Astrocyte (in vitro differentiated cells and primary cell): Measurements from ENCODE around the gene IDUA. TPM values are rescaled to one million over a fixed set of nuclear protein-coding genes. Genes with fewer than 3 reads are reported as not detected.

Experiments used
- DNase-seq: peaks from one replicate; pipeline ENCODE4 v3.0.0-alpha.2; 2010; ENCODE audit warnings: low read depth
- FAIRE-seq: peaks from 2 replicates; lab custom pipeline; 2011; peaks lifted over from hg19 to GRCh38; lab: Jason Lieb, UNC
- H2AFZ ChIP-seq: 2 replicates; pipeline ENCODE4 v1.6.0; 2012; ENCODE audit warnings: low read depth, low read length, inconsistent platforms
- H3K27ac ChIP-seq: 2 replicates; pipeline ENCODE4 v1.5.1; 2011; ENCODE audit warnings: low read depth, low read length, inconsistent platforms
- H3K27me3 ChIP-seq: 2 replicates; pipeline ENCODE4 v1.6.0; 2011; ENCODE audit warnings: low read length, inconsistent platforms; ENCODE audit not compliant: insufficient read depth
- H3K36me3 ChIP-seq: 2 replicates; pipeline ENCODE4 v1.5.1; 2011; ENCODE audit warnings: low read length, inconsistent platforms; ENCODE audit not compliant: insufficient read depth
- H3K4me1 ChIP-seq: 2 replicates; pipeline ENCODE4 v1.5.1; 2011; ENCODE audit warnings: low read length, inconsistent platforms; ENCODE audit not compliant: insufficient read depth
- H3K4me2 ChIP-seq: 2 replicates; pipeline ENCODE4 v1.6.0; 2012; ENCODE audit warnings: low read length, inconsistent platforms
- H3K4me3 ChIP-seq: 2 replicates; pipeline ENCODE4 v1.5.1; 2011; ENCODE audit warnings: low read depth, mild to moderate bottlenecking, low read length, inconsistent platforms; ENCODE audit not compliant: insufficient read depth
- H3K79me2 ChIP-seq: 2 replicates; pipeline ENCODE4 v1.6.0; 2012; ENCODE audit warnings: mild to moderate bottlenecking, low read length, inconsistent platforms; ENCODE audit not compliant: insufficient read depth
- H3K9ac ChIP-seq: 2 replicates; pipeline ENCODE4 v1.6.0; 2012; ENCODE audit warnings: mild to moderate bottlenecking, low read length, inconsistent platforms
- H3K9me3 ChIP-seq: 2 replicates; pipeline ENCODE4 v1.5.1; 2012; ENCODE audit warnings: low read depth, mild to moderate bottlenecking, low read length, inconsistent platforms; ENCODE audit not compliant: insufficient read depth
- H4K20me1 ChIP-seq: 2 replicates; pipeline ENCODE4 v1.6.0; 2012; ENCODE audit warnings: low read length, inconsistent platforms; ENCODE audit not compliant: insufficient read depth
- H3K27ac Mint-ChIP-seq: one replicate; pipeline ENCODE4 v1.8.0; 2021; ENCODE audit warnings: mild to moderate bottlenecking, mixed read lengths; ENCODE audit not compliant: unreplicated experiment
- H3K27me3 Mint-ChIP-seq: one replicate; pipeline ENCODE4 v1.8.0; 2021; ENCODE audit warnings: low read depth, mixed read lengths; ENCODE audit not compliant: unreplicated experiment
- H3K36me3 Mint-ChIP-seq: one replicate; pipeline ENCODE4 v1.8.0; 2021; ENCODE audit warnings: low read depth, mixed read lengths; ENCODE audit not compliant: unreplicated experiment
- H3K4me1 Mint-ChIP-seq: one replicate; pipeline ENCODE4 v1.8.0; 2021; ENCODE audit warnings: low read depth, mixed read lengths; ENCODE audit not compliant: unreplicated experiment
- H3K4me3 Mint-ChIP-seq: one replicate; pipeline ENCODE4 v1.8.0; 2021; ENCODE audit warnings: mild to moderate bottlenecking, moderate library complexity, mixed read lengths; ENCODE audit not compliant: unreplicated experiment
- H3K9me3 Mint-ChIP-seq: one replicate; pipeline ENCODE4 v1.8.0; 2021; ENCODE audit warnings: mild to moderate bottlenecking, mixed read lengths; ENCODE audit not compliant: unreplicated experiment
- EZH2 ChIP-seq: IDR thresholded peaks from 2 replicates; pipeline ENCODE4 v1.6.1; 2012; ENCODE audit warnings: mild to moderate bottlenecking, low read length, inconsistent platforms; ENCODE audit not compliant: insufficient read depth
- total RNA-seq: library from RNA; stranded (reverse); gene quantifications from 2 replicates; pipeline ENCODE4 v1.2.1, GENCODE V29; 2021
- TF ChIP-seq, protein P1 (sequence below): IDR thresholded peaks from 2 replicates; pipeline ENCODE4 v1.5.1; 2011; ENCODE audit warnings: low read depth, mild to moderate bottlenecking, inconsistent platforms, low read length, moderate library complexity; ENCODE audit not compliant: insufficient read depth

IDUA gene
- total RNA-seq, 1 donor from 2014 or later = 20.5 TPM

- H3K4me3 ChIP-seq = peak overlapping the region; percentile 19
Measured at GRCh38 chr4:1047106-1047975, 60.5 kb downstream of the IDUA start.

GRCh38 chr4:1047976-1048772 lies 61.3 kb downstream of the IDUA start:
- H3K9me3 Mint-ChIP-seq = peaks cover 4% of the 10 kb centered on the region
- H3K36me3 Mint-ChIP-seq = peaks cover 2% of the 10 kb centered on the region
- no peak for TF ChIP-seq EZH2
- TF ChIP-seq, protein P1, sequence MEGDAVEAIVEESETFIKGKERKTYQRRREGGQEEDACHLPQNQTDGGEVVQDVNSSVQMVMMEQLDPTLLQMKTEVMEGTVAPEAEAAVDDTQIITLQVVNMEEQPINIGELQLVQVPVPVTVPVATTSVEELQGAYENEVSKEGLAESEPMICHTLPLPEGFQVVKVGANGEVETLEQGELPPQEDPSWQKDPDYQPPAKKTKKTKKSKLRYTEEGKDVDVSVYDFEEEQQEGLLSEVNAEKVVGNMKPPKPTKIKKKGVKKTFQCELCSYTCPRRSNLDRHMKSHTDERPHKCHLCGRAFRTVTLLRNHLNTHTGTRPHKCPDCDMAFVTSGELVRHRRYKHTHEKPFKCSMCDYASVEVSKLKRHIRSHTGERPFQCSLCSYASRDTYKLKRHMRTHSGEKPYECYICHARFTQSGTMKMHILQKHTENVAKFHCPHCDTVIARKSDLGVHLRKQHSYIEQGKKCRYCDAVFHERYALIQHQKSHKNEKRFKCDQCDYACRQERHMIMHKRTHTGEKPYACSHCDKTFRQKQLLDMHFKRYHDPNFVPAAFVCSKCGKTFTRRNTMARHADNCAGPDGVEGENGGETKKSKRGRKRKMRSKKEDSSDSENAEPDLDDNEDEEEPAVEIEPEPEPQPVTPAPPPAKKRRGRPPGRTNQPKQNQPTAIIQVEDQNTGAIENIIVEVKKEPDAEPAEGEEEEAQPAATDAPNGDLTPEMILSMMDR = no peak
- DNase-seq (no peak), FAIRE-seq (no peak)
- no peaks in the 10 kb centered on the region for H4K20me1 ChIP-seq
- peaks cover 10% of the 10 kb centered on the region for H3K27me3 Mint-ChIP-seq
- H3K9ac ChIP-seq = no peak overlapping the region
- peaks cover 25% of the 10 kb centered on the region for H3K4me1 ChIP-seq
- H3K79me2 ChIP-seq = no peaks in the 10 kb centered on the region
- no peak overlapping the region for H3K4me3 Mint-ChIP-seq
- H3K4me3 ChIP-seq = no peak overlapping the region
- no peak overlapping the region for H3K27ac Mint-ChIP-seq
- H3K27ac ChIP-seq = no peak overlapping the region
- H3K27me3 ChIP-seq = peaks cover 8% of the 10 kb centered on the region
- peaks cover 18% of the 10 kb centered on the region for H3K4me1 Mint-ChIP-seq
- H2AFZ ChIP-seq = no peak overlapping the region
- H3K4me2 ChIP-seq = no peak overlapping the region
- no peaks in the 10 kb centered on the region for H3K9me3 ChIP-seq
- no peaks in the 10 kb centered on the region for H3K36me3 ChIP-seq

More at GRCh38 chr4:1047106-1047975, 60.5 kb downstream of the IDUA start:
- H3K27ac Mint-ChIP-seq = no peak overlapping the region
- H3K9ac ChIP-seq = peak overlapping the region; percentile 59
- peak overlapping the region; percentile 45 for H3K27ac ChIP-seq
- no peaks in the 10 kb centered on the region for H3K27me3 ChIP-seq
- H3K4me1 Mint-ChIP-seq = peaks cover 17% of the 10 kb centered on the region
- no peaks in the 10 kb centered on the region for H3K36me3 ChIP-seq
- H3K79me2 ChIP-seq = no peaks in the 10 kb centered on the region
- H3K27me3 Mint-ChIP-seq = peaks cover 5% of the 10 kb centered on the region
- no peak for FAIRE-seq
- no peaks in the 10 kb centered on the region for H4K20me1 ChIP-seq
- TF ChIP-seq, protein P1 = no peak
- no peak for TF ChIP-seq EZH2
- peak overlapping the region; percentile 80 for H3K4me2 ChIP-seq
- peak overlapping the region; percentile 73 for H2AFZ ChIP-seq
- H3K9me3 Mint-ChIP-seq = peaks cover 4% of the 10 kb centered on the region
- DNase-seq = no peak
- no peaks in the 10 kb centered on the region for H3K9me3 ChIP-seq
- no peak overlapping the region for H3K4me3 Mint-ChIP-seq
- peaks cover 28% of the 10 kb centered on the region for H3K4me1 ChIP-seq
- H3K36me3 Mint-ChIP-seq = peaks cover 1% of the 10 kb centered on the region
